ENCODE data around the gene LRRC36.

GRCh38 chr16:67280090-67281015 lies 46.3 kb upstream of the LRRC36 start:
- no peak for TF ChIP-seq CTCF (conservative IDR thresholded peaks at IDR 0.05)
- TF ChIP-seq EZH2 (IDR thresholded peaks at IDR 0.05; ENCODE audit: low read depth) = no peak
